PFSK-1 (cell line): ENCODE data around the gene NPY5R.

ENCODE experiments used
- POLR2AphosphoS5 ChIP-seq: IDR thresholded peaks from 2 replicates; pipeline ENCODE4 v1.6.1; 2012; ENCODE audit warnings: low read depth, mild to moderate bottlenecking, control low read depth, low read length, moderate library complexity
- REST ChIP-seq, 2 experiments: IDR thresholded peaks; 2 replicates each; pipeline versions ENCODE4 v1.6.1 to v1.8.0; 2011 to 2012; ENCODE audit warnings: low read depth in 2 of 2, low read length in 2 of 2, control low read depth in 1 of 2, inconsistent platforms in 1 of 2, mild to moderate bottlenecking in 1 of 2, moderate library complexity in 1 of 2; ENCODE audit not compliant: insufficient read depth in 1 of 2
- SIN3A ChIP-seq: IDR thresholded peaks from 2 replicates; pipeline ENCODE4 v1.6.1; 2012; ENCODE audit warnings: mild to moderate bottlenecking, low read length, moderate library complexity, borderline replicate concordance; ENCODE audit not compliant: insufficient read depth

GRCh38 chr4:163400911-163401310, 57.2 kb downstream of the NPY5R start:
- no peak for TF ChIP-seq SIN3A
- TF ChIP-seq POLR2AphosphoS5 = no peak
- TF ChIP-seq REST (IDR thresholded peaks at IDR 0.05; ENCODE audit: insufficient read depth in 1 of 2, low read depth in 2 of 2, low read length in 2 of 2) = no peak
